Cardiac fibroblast (primary cell): ENCODE measurements around the gene OPA1.

Experiments
- DNase-seq, 2 donors: peaks; one replicate each; pipeline versions ENCODE4 v3.0.0 to v3.0.0-alpha.2; 2010; ENCODE audit warnings: low read depth in 2 of 2
- H3K4me3 ChIP-seq, 2 donors: replicated peaks in 1 of 2; 1 replicate in 1 of 2; 2 replicates in 1 of 2; pipeline ENCODE4 v1.5.1; 2011; ENCODE audit warnings: low read depth in 2 of 2, low read length in 2 of 2, mild to moderate bottlenecking in 2 of 2, moderate library complexity in 1 of 2
- TF ChIP-seq, protein P1 (sequence below): IDR thresholded peaks from one replicate; pipeline ENCODE4 v1.5.1; 2011; ENCODE audit warnings: low read depth, mild to moderate bottlenecking, low read length, inconsistent platforms

The OPA1 gene

DNA sequence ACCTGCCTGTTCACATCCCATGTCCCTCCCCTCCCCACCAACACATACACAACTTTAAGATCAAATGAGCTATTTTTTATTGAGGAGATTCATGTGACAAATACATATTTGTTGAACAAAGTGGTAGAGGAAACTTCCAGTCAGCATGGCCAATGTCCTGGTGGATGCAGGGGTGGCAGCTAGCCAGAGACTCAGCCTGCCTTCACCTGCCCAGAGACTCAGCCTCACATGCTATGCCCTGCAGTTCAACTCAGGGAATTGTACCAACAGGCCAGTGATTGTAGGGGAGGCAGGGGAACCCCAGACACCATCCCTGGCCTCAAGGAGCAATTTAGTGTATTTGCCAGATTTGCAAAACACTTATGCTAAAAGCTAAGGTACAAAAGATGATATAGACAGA lies 136.6 kb downstream of the OPA1 start:
- no peak overlapping the region for H3K4me3 ChIP-seq
- DNase-seq: no peak
- TF ChIP-seq, protein P1, sequence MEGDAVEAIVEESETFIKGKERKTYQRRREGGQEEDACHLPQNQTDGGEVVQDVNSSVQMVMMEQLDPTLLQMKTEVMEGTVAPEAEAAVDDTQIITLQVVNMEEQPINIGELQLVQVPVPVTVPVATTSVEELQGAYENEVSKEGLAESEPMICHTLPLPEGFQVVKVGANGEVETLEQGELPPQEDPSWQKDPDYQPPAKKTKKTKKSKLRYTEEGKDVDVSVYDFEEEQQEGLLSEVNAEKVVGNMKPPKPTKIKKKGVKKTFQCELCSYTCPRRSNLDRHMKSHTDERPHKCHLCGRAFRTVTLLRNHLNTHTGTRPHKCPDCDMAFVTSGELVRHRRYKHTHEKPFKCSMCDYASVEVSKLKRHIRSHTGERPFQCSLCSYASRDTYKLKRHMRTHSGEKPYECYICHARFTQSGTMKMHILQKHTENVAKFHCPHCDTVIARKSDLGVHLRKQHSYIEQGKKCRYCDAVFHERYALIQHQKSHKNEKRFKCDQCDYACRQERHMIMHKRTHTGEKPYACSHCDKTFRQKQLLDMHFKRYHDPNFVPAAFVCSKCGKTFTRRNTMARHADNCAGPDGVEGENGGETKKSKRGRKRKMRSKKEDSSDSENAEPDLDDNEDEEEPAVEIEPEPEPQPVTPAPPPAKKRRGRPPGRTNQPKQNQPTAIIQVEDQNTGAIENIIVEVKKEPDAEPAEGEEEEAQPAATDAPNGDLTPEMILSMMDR: no peak

DNA sequence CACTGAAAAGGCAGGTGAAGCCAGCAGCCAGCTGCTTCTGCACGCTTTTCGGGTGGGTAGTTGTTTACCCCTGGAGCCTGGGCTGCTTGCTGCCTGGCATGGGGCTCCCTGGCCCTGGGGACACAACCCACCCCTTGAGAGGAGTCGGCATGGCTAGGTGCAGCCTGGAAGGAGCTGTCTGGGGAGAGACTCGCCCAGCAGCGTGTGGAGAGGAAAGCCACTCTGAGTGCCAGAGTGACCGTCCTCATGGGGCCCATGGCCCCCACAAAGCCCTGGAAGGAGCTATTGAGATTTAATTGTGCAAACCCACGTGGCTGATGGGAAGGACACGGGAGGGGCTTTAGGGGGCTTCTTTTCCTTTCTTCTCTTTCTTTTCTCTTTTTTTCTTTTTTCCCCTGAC lies 137.5 kb downstream of the OPA1 start:
- TF ChIP-seq, protein P1: no peak
- no peak for DNase-seq
- H3K4me3 ChIP-seq: no peak overlapping the region

DNA sequence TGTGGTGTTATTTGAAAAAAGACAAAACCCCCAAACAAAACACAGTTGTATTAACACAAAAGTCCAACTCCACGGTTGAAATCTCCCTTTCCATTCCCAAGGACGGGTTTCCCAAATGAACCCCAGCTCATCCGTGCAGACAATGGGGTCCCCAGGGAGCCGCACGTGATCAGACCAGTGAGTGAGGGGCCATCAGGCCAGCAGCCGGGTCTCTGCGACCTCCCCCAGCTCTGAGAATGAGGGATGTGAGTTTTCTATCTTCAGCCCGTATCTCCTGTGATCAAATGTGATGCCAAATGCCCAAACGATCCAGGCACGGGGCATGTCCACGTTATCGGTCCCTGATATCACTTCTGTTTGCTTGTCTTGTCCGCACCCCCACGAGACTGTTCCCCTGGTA lies 138.0 kb downstream of the OPA1 start:
- DNase-seq: no peak

DNA sequence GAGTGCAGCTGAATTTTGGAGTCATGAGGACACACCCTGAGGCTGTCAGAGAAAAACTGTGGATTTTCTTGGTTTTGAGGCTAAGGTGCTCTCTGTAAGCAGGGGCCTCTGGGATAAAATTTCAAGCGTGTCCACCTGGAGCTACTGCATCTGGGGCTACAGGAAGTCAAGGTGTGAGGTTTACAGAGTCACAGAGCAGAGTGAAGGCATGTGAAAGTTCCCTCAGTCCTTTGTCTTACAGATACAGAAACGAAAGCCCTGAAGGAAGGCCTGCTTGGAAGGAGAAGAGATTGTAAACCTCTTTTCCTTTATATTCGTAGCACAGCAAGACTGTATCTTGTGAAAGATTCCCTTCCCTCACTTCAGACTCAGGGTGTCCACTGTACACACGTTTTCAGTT lies 138.6 kb downstream of the OPA1 start:
- no peak for DNase-seq
- TF ChIP-seq, protein P1: no peak
- no peak overlapping the region for H3K4me3 ChIP-seq

More for the DNA sequence above, 138.0 kb downstream of the OPA1 start:
- no peak overlapping the region for H3K4me3 ChIP-seq
- TF ChIP-seq, protein P1: no peak

DNA sequence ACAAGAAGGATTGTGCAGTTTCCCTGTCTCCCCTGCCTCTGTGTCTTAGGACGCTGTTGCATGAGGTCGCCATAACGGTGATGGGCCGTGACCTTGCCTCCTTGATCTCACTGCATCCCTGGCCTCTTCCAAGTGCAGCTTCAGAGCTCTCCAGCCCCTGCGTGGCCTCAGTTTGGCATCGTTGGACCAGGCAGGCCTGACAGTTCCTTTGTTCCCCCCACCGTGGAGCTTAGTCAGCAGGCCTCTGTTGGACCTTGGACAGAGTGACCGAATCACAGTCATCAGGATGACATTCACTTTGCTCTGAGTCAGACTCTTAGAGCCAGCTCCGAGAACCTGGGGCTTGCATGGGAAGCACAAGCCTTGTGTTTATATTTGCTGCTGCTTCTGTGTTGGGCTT lies 139.4 kb downstream of the OPA1 start:
- peak; percentile 37 to 79 for DNase-seq
- no peak overlapping the region for H3K4me3 ChIP-seq

DNA sequence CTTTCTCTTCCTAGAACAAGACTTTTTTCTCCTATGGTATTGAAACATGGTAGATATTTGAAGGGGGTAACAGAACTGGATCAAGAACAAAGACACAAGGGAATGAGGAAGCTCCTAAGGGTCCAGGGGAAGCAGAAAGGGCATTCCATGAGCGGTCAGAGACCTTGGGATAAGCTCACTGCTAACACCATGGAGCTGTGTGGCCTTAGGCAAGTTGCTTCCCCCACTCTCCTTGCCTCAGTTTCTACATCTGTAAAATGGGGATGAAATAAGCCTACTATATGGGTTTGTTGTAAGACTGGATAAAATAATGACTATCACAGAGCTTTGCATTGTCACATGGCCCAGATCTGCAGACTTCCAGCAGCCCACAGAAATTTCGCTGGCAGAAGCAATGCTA lies 139.8 kb downstream of the OPA1 start:
- no peak for DNase-seq
- TF ChIP-seq, protein P1: no peak
- H3K4me3 ChIP-seq: no peak overlapping the region

More for the DNA sequence above, 139.4 kb downstream of the OPA1 start:
- TF ChIP-seq, protein P1: no peak

DNA sequence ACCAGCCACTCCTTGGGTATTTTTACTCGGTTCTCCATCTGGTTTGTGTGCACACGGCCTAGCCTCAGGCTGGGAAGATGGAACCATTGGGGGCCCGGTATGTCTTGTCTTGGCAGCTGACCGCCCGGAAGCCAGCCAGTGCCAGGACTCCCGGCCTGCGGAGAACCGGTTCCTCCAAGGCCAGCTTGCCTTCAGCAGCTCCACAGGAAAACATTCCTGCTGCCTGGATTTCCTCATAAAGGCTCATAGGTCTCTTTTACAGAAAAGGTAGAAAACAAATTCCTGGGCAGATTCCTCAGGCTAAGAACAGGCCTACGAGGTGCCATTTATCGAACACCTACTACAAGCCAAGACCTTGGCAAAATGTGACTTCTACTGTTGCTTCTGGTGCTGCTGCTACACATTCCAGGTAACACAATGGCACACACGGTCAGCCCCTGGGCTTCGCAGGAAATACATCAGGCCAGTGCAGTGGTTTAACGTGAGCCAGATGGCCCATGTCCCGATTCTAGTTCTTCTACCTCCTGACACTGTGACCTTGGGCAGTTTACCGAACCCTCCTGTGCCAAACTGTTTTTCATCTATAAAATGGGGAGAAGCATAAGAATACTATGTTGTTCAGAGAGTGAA lies 141.8 kb downstream of the OPA1 start:
- DNase-seq: no peak
- TF ChIP-seq, protein P1: no peak
- no peak overlapping the region for H3K4me3 ChIP-seq
